ENCODE data around the gene HES2. TPM values are rescaled to one million over a fixed set of nuclear protein-coding genes. Genes with fewer than 3 reads are reported as not detected.

Gene HES2
- total RNA-seq, 1 donor from 2014 or later: 44.7 TPM

DNA sequence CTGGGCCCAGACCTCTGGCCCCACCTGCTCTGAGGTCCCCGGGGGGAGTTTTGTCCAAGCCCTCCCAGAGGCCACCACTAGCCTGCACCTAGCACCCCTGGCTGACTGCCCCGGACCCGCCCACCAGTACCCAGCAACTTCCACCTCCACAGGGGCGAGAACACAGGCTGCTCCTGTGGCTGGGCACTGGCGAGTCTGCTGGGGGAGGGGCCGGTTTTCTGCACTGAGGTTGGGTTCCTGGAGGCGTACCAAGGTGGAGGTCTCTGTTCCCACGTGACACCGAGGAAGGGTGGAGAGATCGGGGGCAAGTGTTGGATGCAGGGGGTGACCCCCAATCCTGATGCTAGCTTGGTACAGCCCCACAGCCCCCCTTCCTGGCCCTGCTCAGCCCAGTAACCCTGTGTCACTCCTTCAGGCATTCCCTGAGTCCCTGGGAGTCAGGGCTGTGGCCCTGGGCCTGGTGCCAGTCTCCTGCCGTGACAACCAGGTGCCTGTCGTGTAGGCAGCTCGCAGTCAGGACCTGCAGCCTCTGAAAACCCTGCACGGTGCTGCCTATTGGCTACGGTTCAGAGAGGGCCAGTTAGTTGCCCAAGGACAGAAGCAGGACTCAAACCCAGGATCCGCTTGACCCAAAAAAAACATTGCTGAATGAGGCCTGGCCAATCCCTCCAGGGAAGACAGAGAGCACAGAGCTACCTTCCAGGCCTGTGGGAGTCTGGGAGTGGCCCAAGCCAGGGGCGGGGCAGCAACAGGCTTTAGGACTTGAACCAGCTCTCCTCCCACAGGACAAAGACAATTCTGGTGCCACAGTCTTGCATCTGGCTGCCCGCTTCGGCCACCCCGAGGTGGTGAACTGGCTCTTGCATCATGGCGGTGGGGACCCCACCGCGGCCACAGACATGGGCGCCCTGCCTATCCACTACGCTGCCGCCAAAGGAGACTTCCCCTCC lies 8.0 kb upstream of the HES2 start:
- peaks cover 33% of the 10 kb centered on the region for H3K4me1 ChIP-seq
- peaks cover 12% of the 10 kb centered on the region for H3K27me3 ChIP-seq
- TF ChIP-seq POLR2AphosphoS5 (IDR thresholded peaks at IDR 0.05; ENCODE audit: insufficient read depth in 1 of 2, low read depth in 1 of 2): no peak
- no peak for TF ChIP-seq POLR2A (IDR thresholded peaks at IDR 0.05)
- TF ChIP-seq, protein P1, sequence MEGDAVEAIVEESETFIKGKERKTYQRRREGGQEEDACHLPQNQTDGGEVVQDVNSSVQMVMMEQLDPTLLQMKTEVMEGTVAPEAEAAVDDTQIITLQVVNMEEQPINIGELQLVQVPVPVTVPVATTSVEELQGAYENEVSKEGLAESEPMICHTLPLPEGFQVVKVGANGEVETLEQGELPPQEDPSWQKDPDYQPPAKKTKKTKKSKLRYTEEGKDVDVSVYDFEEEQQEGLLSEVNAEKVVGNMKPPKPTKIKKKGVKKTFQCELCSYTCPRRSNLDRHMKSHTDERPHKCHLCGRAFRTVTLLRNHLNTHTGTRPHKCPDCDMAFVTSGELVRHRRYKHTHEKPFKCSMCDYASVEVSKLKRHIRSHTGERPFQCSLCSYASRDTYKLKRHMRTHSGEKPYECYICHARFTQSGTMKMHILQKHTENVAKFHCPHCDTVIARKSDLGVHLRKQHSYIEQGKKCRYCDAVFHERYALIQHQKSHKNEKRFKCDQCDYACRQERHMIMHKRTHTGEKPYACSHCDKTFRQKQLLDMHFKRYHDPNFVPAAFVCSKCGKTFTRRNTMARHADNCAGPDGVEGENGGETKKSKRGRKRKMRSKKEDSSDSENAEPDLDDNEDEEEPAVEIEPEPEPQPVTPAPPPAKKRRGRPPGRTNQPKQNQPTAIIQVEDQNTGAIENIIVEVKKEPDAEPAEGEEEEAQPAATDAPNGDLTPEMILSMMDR (IDR thresholded peaks at IDR 0.05): no peak
- H3K27ac ChIP-seq: no peak overlapping the region
- H3K9me3 ChIP-seq: no peaks in the 10 kb centered on the region
- intact Hi-C loops (cut with DNase I): no loop called here
- H3K36me3 ChIP-seq: no peaks in the 10 kb centered on the region
- DNase-seq (ENCODE audit: extremely low spot score in 2 of 2): no peak
- H3K4me3 ChIP-seq: no peak overlapping the region

DNA sequence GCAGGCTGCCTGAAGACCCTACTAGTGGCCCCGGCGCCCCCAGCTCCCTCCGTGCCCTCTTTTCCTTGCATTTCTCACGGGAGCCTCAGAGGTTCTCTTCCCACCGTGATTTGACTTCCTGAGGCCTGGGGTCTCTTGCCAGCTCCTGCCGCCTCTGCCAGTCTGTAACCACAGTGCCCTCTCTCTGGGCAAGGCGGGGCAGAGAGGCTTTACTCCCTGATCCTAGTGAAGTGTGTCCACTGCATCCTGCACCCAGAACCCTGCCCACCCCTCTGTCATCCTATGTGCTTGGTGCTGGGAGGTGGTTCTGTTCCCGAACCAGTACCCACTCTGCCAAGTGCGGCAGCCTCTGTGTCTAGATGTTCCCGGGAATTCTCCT lies 7.2 kb upstream of the HES2 start:
- TF ChIP-seq POLR2A (IDR thresholded peaks at IDR 0.05) (no peak), POLR2AphosphoS5 (IDR thresholded peaks at IDR 0.05; ENCODE audit: insufficient read depth in 1 of 2, low read depth in 1 of 2) (no peak)
- TF ChIP-seq, protein P1 (IDR thresholded peaks at IDR 0.05): no peak
- DNase-seq (ENCODE audit: extremely low spot score in 2 of 2): no peak
- Histone ChIP-seq H3K4me1 (peaks cover 33% of the 10 kb centered on the region), H3K27ac (no peak overlapping the region), H3K27me3 (peaks cover 12% of the 10 kb centered on the region), H3K9me3 (no peaks in the 10 kb centered on the region), H3K4me3 (no peak overlapping the region), H3K36me3 (no peaks in the 10 kb centered on the region)
- intact Hi-C loops (cut with DNase I): no loop called here

DNA sequence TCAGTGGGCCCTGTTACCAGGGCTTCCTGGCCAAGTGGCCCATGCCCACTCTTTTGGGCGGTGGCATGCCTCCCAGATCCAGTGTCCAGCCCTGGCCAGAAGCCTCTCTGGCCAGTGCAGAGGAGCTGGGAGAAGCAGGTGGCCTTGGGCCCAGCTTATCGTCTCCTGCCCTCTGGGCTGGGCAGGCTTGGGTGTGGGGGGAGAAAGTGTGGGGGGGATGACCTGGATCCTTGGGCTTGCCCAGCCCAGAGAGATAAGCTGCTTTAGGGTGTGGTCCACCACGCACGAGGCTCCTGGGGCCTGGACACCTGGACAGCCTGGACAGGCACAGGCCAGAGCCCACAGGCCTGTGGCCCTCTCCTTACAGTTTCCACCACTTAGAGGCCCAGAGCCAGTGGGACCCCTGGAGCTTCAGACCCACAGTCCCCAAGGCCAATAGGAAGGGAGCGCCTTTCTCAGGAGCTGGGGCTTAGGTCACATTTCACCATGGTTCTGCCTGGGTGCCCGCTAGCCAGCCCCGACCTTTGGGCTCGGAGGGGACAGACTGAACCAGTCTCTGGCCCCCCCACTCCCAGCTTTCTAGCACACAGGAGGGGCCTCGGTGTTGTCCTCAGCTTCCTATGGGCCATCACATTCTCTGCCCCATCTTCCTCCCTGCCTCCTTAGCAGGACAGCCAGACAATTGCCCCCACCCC lies 6.7 kb upstream of the HES2 start:
- intact Hi-C loops (cut with DNase I): no loop called here
- DNase-seq (ENCODE audit: extremely low spot score in 2 of 2): no peak
- Histone ChIP-seq H3K27ac (no peak overlapping the region), H3K4me1 (peaks cover 33% of the 10 kb centered on the region), H3K9me3 (no peaks in the 10 kb centered on the region), H3K4me3 (no peak overlapping the region), H3K36me3 (no peaks in the 10 kb centered on the region), H3K27me3 (peaks cover 12% of the 10 kb centered on the region)
- TF ChIP-seq POLR2A (IDR thresholded peaks at IDR 0.05) (no peak), POLR2AphosphoS5 (IDR thresholded peaks at IDR 0.05; ENCODE audit: insufficient read depth in 1 of 2, low read depth in 1 of 2) (no peak)
- TF ChIP-seq, protein P1 (IDR thresholded peaks at IDR 0.05): no peak

DNA sequence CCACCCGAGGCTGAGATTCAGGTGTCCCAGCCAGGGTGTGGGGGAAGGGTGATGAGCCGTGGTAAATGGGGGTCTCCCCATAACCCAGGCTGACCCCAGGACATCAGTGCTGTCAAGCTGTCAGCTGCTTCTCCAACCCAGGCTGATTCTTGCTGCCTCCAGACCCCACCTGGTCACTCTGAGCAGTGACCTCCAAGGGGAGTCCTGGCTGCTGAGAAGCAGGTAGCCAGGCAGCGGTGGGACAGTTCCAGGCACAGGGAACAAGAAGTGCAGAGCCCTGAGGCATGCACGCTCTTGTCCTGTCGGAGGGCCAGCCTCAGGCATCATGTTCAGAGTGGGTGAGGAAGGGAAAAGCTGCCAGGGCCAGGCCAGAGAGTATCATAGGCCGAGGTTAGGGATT lies 5.9 kb upstream of the HES2 start:
- DNase-seq (ENCODE audit: extremely low spot score in 2 of 2): no peak
- Histone ChIP-seq H3K4me3 (peak overlapping the region in 1 of 2 donors; percentile 15), H3K4me1 (peaks cover 36% of the 10 kb centered on the region), H3K36me3 (no peaks in the 10 kb centered on the region), H3K27ac (no peak overlapping the region), H3K9me3 (no peaks in the 10 kb centered on the region), H3K27me3 (peaks cover 12% of the 10 kb centered on the region)
- intact Hi-C loops (cut with DNase I): no loop called here
- TF ChIP-seq POLR2A (IDR thresholded peaks at IDR 0.05) (no peak), POLR2AphosphoS5 (IDR thresholded peaks at IDR 0.05; ENCODE audit: insufficient read depth in 1 of 2, low read depth in 1 of 2) (no peak)
- TF ChIP-seq, protein P1 (IDR thresholded peaks at IDR 0.05): no peak

Measured in vagina (tissue), 2 donors.